Stomach (tissue), 4 donors: ENCODE results near the gene EYA2.

Source experiments
- CTCF ChIP-seq, 7 experiments: fragments of 450-650 bp in 4 of 7; fragments of 200-600 bp in 3 of 7; sonication (generic) in 3 of 7; IDR thresholded peaks; one replicate each; pipeline ENCODE4 v1.5.1; 2016 to 2019; ENCODE audit warnings: antibody characterized with exemption in 7 of 7, control low read depth in 2 of 7, mild to moderate bottlenecking in 1 of 7
- POLR2AphosphoS5 ChIP-seq, 3 donors: sonication (generic); formaldehyde crosslinking; IDR thresholded peaks; one replicate each; pipeline ENCODE4 v1.6.1; 2016; ENCODE audit warnings: antibody characterized with exemption in 3 of 3

- TF ChIP-seq CTCF (IDR thresholded peaks at IDR 0.05), result no peak
- no peak for TF ChIP-seq POLR2AphosphoS5 (IDR thresholded peaks at IDR 0.05)
Observed at GRCh38 chr20:47208534-47209174, 314.0 kb downstream of the EYA2 start.
